B cell (primary cell): Measurements from ENCODE around the gene SMPX. TPM values are rescaled to one million over a fixed set of nuclear protein-coding genes. Genes with fewer than 3 reads are reported as not detected.

Source experiments
- ATAC-seq: fragments of 200-7000 bp; cut with Tn5 transposase; one replicate; pipeline ENCODE4 v1.10.0; 2021; ENCODE audit warnings: low read depth, mild to moderate bottlenecking, moderate number of reproducible peaks, moderate library complexity
- CTCF ChIA-PET: fragments of 350-600 bp; sonication (Branson Sonifier 250); formaldehyde crosslinking; loops from one replicate; lab custom pipeline; 2021; ENCODE audit warnings: antibody characterized with exemption, inconsistent platforms; lab: Charles Lee
- POLR2A ChIA-PET: fragments of 350-600 bp; sonication (Branson Sonifier 250); formaldehyde crosslinking; loops from one replicate; lab custom pipeline; 2021; ENCODE audit warnings: antibody characterized with exemption; lab: Charles Lee
- DNase-seq: peaks from one replicate; pipeline ENCODE4 v3.0.0; 2013
- H2AFZ ChIP-seq: 2 replicates; pipeline ENCODE4 v1.6.1; 2012; ENCODE audit warnings: mild to moderate bottlenecking, low read depth, low read length; ENCODE audit not compliant: insufficient read depth, poor library complexity, severe bottlenecking
- H3K27ac ChIP-seq, 2 donors: 1 replicate in 1 of 2; 2 replicates in 1 of 2; pipeline ENCODE4 v1.5.1; 2012 to 2013; ENCODE audit warnings: low read length in 2 of 2, mild to moderate bottlenecking in 2 of 2, moderate library complexity in 1 of 2
- H3K27me3 ChIP-seq, 4 experiments: fragments of 200-600 bp in 1 of 4; sonication (generic) in 1 of 4; replicated peaks in 1 of 4; 1 replicate in 2 of 4; 2 replicates in 2 of 4; pipeline versions ENCODE4 v1.6.1 to v1.7.0; 2013 to 2016; ENCODE audit warnings: low read length in 3 of 4, mild to moderate bottlenecking in 2 of 4, mixed read lengths in 1 of 4, moderate library complexity in 1 of 4; ENCODE audit not compliant: insufficient read depth in 4 of 4, control insufficient read depth in 3 of 4; ENCODE audit errors: control extremely low read depth in 1 of 4
- H3K36me3 ChIP-seq, 2 experiments: replicated peaks in 1 of 2; 1 replicate in 1 of 2; 2 replicates in 1 of 2; pipeline versions ENCODE4 v1.6.1 to v1.7.1; 2013; ENCODE audit warnings: low read length in 1 of 2; ENCODE audit not compliant: insufficient read depth in 2 of 2, control insufficient read depth in 1 of 2; ENCODE audit errors: control extremely low read depth in 1 of 2, extremely low read depth in 1 of 2
- H3K4me1 ChIP-seq, 2 donors: fragments of 200-600 bp in 1 of 2; sonication (generic) in 1 of 2; 1 replicate in 1 of 2; 2 replicates in 1 of 2; pipeline versions ENCODE4 v1.5.1 to v1.6.1; 2013 to 2017; ENCODE audit warnings: low read length in 2 of 2; ENCODE audit not compliant: control insufficient read depth in 2 of 2, insufficient read depth in 2 of 2
- H3K4me2 ChIP-seq: replicated peaks from 2 replicates; pipeline ENCODE3; 2012; ENCODE audit warnings: mild to moderate bottlenecking, low read depth, low read length; ENCODE audit not compliant: poor library complexity, severe bottlenecking
- H3K4me3 ChIP-seq, 5 experiments: fragments of 200-600 bp in 1 of 5; sonication (generic) in 1 of 5; 1 replicate in 3 of 5; 2 replicates in 2 of 5; pipeline versions ENCODE4 v1.5.1 to v1.7.0; 2011 to 2016; ENCODE audit warnings: low read length in 4 of 5, mild to moderate bottlenecking in 4 of 5, low read depth in 2 of 5, control low read depth in 1 of 5, moderate library complexity in 1 of 5; ENCODE audit not compliant: insufficient read depth in 1 of 5; ENCODE audit errors: control extremely low read depth in 1 of 5, extremely low read depth in 1 of 5
- H3K79me2 ChIP-seq: fragments of 200-600 bp; sonication (generic); one replicate; pipeline ENCODE4 v1.6.0; 2016; ENCODE audit warnings: low read length; ENCODE audit not compliant: control insufficient read depth, insufficient read depth
- H3K9ac ChIP-seq: fragments of 200-600 bp; sonication (generic); 2 replicates; pipeline ENCODE4 v1.6.1; 2017; ENCODE audit warnings: mild to moderate bottlenecking, low read length, moderate library complexity
- H3K9me3 ChIP-seq, 3 donors: one replicate each; pipeline versions ENCODE4 v1.6.1 to v1.7.1; 2013; ENCODE audit warnings: low read length in 2 of 3; ENCODE audit not compliant: control insufficient read depth in 2 of 3, insufficient read depth in 1 of 3; ENCODE audit errors: control extremely low read depth in 1 of 3
- H4K20me1 ChIP-seq: 2 replicates; pipeline ENCODE4 v1.6.0; 2012; ENCODE audit warnings: mild to moderate bottlenecking, low read length; ENCODE audit not compliant: insufficient read depth, control insufficient read depth, poor library complexity, severe bottlenecking
- H3K27ac Mint-ChIP-seq: one replicate; pipeline ENCODE4 v1.8.0; 2021; ENCODE audit warnings: mixed read lengths
- H3K27me3 Mint-ChIP-seq: one replicate; pipeline ENCODE4 v1.8.0; 2021; ENCODE audit warnings: mixed read lengths
- H3K4me1 Mint-ChIP-seq: one replicate; pipeline ENCODE4 v1.8.0; 2021; ENCODE audit warnings: mixed read lengths
- H3K4me3 Mint-ChIP-seq: one replicate; pipeline ENCODE4 v1.8.0; 2021; ENCODE audit warnings: mixed read lengths
- H3K9me3 Mint-ChIP-seq: one replicate; pipeline ENCODE4 v1.8.0; 2022; ENCODE audit warnings: mixed read lengths; ENCODE audit not compliant: insufficient read depth
- CTCF ChIP-seq: fragments of 200-600 bp; IDR thresholded peaks from one replicate; pipeline ENCODE4 v1.8.0; 2022; ENCODE audit warnings: antibody characterized with exemption, mild to moderate bottlenecking
- EZH2 ChIP-seq: IDR thresholded peaks from 2 replicates; pipeline ENCODE4 v1.6.1; 2012; ENCODE audit warnings: borderline replicate concordance, low read depth, mild to moderate bottlenecking, moderate library complexity, low read length; ENCODE audit not compliant: insufficient read depth, poor library complexity, severe bottlenecking
- WGBS: methylation state at CpG from one replicate; pipeline ENCODE4 v1.1.5; 2013; ENCODE audit warnings: missing lambda C conversion rate; ENCODE audit not compliant: insufficient coverage; 5-methylcytosine and 5-hydroxymethylcytosine counted together
- intact Hi-C: fragments of 100-400 bp; cut with micrococcal nuclease; formaldehyde crosslinking; loops from one replicate; pipeline ENCODE4 v1.10.0; 2022
- polyA plus RNA-seq: library from polyadenylated mRNA; depleted of rRNA; stranded (reverse); fragments of >200 nt; gene quantifications from 2 replicates; pipeline ENCODE4 v1.2.3, GENCODE V29; 2012
- total RNA-seq, 2 donors: library from RNA; stranded (reverse); fragments of 120-200 nt in 1 of 2; gene quantifications; 1 replicate in 1 of 2; 2 replicates in 1 of 2; pipeline versions ENCODE4 v1.2.3 to v1.2.4, GENCODE V29; 2013 to 2022

Gene SMPX
- total and polyA plus RNA-seq, 2 donors (not counting 1 experiment from before 2014, with no cell fraction given), result not detected

GRCh38 chrX:21700967-21701366 lies 56.9 kb downstream of the SMPX start:
- DNase-seq (no peak), ATAC-seq (no peak)
- ChIA-PET POLR2A (no interaction called here), CTCF (no interaction called here)
- Histone ChIP-seq H3K27ac (no peak overlapping the region), H3K4me3 (no peak overlapping the region), H3K4me1 (peaks cover 7 to 9% of the 10 kb centered on the region in 2 donors), H3K4me2 (no peak overlapping the region), H3K36me3 (no peaks in the 10 kb centered on the region), H3K27me3 (no peaks in the 10 kb centered on the region), H2AFZ (no peak overlapping the region), H3K9me3 (no peaks in the 10 kb centered on the region), H3K9ac (no peak overlapping the region), H4K20me1 (no peaks in the 10 kb centered on the region), H3K79me2 (no peaks in the 10 kb centered on the region)
- Mint-ChIP-seq H3K27me3 (no peaks in the 10 kb centered on the region), H3K27ac (no peak overlapping the region), H3K9me3 (no peaks in the 10 kb centered on the region), H3K4me3 (no peak overlapping the region), H3K4me1 (peaks cover 15% of the 10 kb centered on the region)
- 100% methylated on average over 2 of the region's 3 CpGs for WGBS
- intact Hi-C loops, result no loop called here
- no peak for TF ChIP-seq EZH2
- no peak for TF ChIP-seq CTCF

- ChIA-PET POLR2A (no interaction called here), CTCF (no interaction called here)
- peaks cover 7 to 9% of the 10 kb centered on the region in 2 donors for H3K4me1 ChIP-seq
- H3K27ac ChIP-seq, result no peak overlapping the region
- H3K4me3 ChIP-seq, result no peak overlapping the region
- Mint-ChIP-seq H3K4me1 (peaks cover 15% of the 10 kb centered on the region), H3K27me3 (no peaks in the 10 kb centered on the region), H3K27ac (no peak overlapping the region), H3K9me3 (no peaks in the 10 kb centered on the region), H3K4me3 (no peak overlapping the region)
- no peaks in the 10 kb centered on the region for H3K9me3 ChIP-seq
- DNase-seq, result no peak
- no CpG with 5 or more reads among the region's 5 CpGs for WGBS
- H3K27me3 ChIP-seq, result no peaks in the 10 kb centered on the region
- H3K79me2 ChIP-seq, result no peaks in the 10 kb centered on the region
- no peak overlapping the region for H2AFZ ChIP-seq
- intact Hi-C loops, result no loop called here
- no peak for ATAC-seq
- TF ChIP-seq EZH2, result no peak
- no peak for TF ChIP-seq CTCF
- H4K20me1 ChIP-seq, result no peaks in the 10 kb centered on the region
- no peaks in the 10 kb centered on the region for H3K36me3 ChIP-seq
- H3K4me2 ChIP-seq, result no peak overlapping the region
- H3K9ac ChIP-seq, result no peak overlapping the region
Measured at GRCh38 chrX:21700275-21700674, 57.6 kb downstream of the SMPX start.
